ENCODE measurements around the gene UQCR11.

DNA sequence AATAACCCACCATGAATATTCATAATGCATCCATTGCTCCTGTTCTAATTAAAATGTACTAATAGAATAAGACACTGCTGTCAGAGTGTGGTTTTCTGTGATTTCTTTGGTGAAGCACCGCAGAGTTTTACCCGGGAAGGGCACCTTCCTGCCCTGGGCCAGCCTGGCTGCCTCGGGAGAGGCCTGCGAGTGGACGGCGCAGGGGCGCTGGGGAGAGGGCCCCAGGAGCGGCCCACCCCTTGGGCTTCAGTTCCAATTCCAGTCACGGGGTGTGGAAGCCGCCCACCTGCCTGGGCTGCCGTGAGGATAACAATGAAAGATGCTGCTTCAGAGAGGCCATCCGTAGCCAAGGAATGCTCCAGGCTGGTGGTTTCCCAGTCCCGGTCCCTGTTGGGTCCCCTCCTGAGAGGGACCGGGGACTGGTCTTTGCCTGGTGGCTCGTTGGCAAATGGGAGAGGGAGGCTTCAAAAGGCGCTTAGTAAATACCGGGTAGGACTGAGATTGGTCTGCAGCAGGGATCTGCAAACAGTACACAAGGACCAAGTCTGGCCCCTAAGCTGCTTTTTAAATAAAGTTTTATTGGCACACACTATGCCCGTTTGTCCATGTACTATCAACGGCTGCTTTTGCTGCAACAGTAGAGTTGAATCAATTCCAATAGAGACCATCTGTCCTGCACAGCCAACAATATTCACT lies 29.1 kb upstream of the UQCR11 start:
- TF ChIP-seq, protein P1, sequence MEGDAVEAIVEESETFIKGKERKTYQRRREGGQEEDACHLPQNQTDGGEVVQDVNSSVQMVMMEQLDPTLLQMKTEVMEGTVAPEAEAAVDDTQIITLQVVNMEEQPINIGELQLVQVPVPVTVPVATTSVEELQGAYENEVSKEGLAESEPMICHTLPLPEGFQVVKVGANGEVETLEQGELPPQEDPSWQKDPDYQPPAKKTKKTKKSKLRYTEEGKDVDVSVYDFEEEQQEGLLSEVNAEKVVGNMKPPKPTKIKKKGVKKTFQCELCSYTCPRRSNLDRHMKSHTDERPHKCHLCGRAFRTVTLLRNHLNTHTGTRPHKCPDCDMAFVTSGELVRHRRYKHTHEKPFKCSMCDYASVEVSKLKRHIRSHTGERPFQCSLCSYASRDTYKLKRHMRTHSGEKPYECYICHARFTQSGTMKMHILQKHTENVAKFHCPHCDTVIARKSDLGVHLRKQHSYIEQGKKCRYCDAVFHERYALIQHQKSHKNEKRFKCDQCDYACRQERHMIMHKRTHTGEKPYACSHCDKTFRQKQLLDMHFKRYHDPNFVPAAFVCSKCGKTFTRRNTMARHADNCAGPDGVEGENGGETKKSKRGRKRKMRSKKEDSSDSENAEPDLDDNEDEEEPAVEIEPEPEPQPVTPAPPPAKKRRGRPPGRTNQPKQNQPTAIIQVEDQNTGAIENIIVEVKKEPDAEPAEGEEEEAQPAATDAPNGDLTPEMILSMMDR (IDR thresholded peaks at IDR 0.05; ENCODE audit: poor library complexity), result no peak
- no peak for TF ChIP-seq EZH2 (IDR thresholded peaks at IDR 0.05; ENCODE audit: borderline replicate concordance)

Data from hepatocyte (in vitro differentiated cells).